SIG-M5 treated with dmso at 0.1 percent for 504 hours (cell line): Measurements from ENCODE around the gene INO80D.

ENCODE experiments used
- DNase-seq: peaks from one replicate; lab custom pipeline; 2025; ENCODE audit not compliant: unreplicated experiment; lab: John Stamatoyannopoulos, UW

The INO80D gene

GRCh38 chr2:205946226-205946625 is 139.7 kb downstream of the INO80D start:
- DNase-seq = no peak
